ENCODE measurements around the gene TBK1.
"Not testable (repeated sequence)": the region's sequence is repeated elsewhere in the genome, so short reads cannot be mapped to it uniquely, and the experiment has no call there.

The TBK1 gene

DNA sequence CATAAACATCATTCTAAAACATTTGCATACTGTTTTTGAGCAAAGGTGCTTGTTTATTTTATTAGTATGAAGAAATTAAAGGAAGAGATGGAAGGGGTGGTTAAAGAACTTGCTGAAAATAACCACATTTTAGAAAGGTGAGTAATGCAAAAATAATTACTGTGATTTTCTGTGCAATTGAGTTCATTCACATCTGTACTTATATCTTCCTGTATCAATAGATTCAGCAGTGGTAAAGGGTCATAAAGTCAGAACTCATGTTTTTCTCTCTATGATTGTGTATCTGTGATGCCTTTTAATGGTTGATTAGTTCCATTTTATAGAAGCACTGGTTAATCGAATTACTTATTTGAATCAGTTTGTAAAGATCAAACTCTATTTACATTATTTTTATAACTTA, 46.0 kb downstream of the TBK1 start:
- no peak for DNase-seq

DNA sequence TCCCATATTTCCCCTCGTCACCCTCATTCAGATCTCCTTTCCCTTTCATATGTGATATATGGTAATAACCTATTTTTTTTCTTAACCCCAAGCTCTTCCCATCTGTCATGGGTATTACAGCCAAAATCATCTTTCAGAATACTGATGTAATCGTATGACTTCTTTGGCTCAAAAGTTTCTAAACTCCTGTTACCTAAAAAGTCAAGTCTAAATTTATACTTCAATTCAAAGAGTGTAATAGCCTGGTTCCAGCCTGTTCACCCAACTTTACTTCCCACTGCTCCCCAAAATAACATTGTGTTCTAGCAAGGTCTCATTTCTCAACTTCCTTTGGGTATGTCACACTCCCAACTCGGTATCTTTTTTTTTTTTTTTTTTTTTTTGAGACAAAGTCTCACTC, 48.5 kb downstream of the TBK1 start:
- DNase-seq, result no peak

DNA sequence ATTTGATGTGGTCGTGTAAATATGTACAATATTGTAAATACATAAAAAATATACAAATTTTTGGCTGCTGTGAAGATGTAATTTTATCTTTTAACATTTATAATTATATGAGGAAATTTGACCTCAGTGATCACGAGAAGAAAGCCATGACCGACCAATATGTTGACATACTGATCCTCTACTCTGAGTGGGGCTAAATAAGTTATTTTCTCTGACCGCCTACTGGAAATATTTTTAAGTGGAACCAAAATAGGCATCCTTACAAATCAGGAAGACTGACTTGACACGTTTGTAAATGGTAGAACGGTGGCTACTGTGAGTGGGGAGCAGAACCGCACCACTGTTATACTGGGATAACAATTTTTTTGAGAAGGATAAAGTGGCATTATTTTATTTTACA, 49.6 kb downstream of the TBK1 start:
- no peak for DNase-seq

DNA sequence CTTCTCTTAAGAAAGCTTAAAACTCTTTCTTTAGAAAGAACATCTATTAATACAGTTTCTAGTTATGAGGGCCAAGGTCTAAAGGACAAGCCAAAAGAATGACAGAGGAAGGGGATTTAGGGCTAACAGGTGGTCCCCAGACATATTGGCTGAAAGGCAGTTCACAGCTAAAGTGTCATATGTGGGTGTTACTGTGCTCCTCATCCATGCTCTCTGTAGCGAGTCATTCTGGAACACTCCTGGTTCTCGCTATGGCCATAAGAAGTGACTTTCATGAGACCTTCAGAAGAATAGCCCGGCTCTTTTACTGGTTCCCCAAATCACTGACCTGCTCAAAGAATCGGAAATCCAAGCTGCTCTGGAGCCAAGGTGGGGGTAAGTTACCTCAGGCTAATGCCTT, 55.0 kb downstream of the TBK1 start:
- DNase-seq, result no peak

DNA sequence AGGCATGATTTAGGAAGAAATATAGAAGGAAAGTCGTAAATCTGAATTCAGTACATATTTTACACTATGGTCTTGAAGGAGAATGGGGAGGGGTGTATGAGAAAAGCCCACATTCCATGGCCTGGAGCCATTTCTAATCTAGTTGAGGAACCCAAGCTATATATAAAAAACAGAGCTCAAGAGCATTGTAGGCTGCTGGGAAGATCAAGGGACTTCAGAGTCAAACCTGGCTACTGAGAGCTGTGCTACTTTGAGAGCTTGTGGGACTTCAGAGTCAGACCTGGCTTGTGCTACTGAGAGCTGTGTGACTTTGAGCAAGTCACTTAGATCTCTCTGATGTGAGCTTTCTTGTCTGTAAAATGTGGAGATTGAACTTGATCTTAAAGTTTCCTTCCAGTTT, 58.7 kb downstream of the TBK1 start:
- no peak for DNase-seq

DNA sequence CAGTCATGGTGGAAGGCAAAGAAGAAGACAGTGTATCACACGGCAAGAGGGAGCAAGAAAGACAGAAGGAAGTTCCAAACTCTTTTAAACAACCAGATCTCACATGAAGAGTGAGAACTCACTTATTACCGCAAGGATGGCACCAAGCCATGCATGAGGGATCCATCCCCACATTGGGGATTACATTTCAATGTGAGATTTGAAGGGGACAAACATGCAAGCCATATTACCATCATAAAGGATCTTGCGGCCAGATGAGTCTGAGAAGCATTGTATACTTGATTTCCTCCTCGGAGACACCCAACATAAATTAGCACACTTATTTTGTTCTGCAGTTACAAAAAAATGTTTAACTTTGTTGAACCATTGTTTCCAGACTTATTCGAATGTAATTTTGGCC, 66.5 kb downstream of the TBK1 start:
- no peak for DNase-seq

DNA sequence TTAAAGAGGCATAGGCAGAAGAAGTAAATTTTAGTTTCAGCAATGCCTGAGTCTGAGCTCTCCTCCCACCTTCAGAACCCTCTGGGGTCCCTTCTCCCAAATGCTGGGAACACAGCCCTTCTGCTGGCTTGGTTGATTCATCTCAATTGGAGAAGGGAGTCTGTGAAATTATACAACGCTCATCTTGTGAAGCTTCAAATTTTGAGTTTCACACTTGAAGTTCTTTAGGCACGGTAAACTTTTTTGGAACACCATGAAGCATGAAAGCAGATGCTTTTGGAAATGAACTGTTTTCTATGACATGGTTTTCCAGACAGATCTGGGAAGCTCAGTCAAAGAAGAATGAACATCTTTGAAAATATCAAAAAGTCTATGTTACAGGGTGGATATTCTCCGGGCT, 69.9 kb downstream of the TBK1 start:
- no peak for DNase-seq

DNA sequence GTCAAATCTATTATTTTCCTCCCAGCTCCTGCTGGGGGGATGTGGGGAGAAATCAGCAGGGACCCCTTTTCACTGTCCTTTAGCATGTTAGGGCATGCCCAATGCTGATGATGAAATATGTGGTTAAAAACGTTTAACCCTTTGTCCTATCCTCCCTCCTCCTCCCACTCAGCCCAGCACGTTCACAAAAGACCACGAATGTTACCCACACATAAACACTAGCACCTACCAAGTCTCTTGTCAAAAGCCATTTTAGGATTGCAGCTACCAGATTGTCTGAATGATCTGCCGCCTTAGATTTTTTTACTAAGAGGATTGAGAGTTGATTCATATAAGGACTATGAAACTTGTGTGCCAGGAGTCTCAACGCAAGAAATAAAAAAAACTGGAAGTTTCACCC, 70.4 kb downstream of the TBK1 start:
- DNase-seq, result no peak

DNA sequence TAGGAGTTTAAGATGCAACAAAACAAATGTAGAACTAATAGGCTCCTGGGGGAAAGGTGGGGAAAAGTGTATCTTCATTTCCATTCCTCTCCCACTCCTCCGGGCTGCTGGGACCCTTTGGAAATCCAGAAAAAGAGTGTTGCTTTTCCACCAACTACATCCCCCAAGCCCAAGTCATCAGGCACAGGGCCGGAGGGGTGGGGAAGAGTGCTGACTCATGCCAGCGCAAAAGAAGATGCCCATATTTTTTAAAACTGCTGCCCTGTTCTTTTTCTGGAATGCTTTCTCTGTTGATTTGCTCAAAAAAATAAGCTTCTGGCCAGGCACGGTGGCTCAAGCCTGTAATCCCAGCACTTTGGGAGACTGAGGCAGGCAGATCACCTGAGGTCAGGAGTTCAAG, 70.9 kb downstream of the TBK1 start:
- no peak for DNase-seq

DNA sequence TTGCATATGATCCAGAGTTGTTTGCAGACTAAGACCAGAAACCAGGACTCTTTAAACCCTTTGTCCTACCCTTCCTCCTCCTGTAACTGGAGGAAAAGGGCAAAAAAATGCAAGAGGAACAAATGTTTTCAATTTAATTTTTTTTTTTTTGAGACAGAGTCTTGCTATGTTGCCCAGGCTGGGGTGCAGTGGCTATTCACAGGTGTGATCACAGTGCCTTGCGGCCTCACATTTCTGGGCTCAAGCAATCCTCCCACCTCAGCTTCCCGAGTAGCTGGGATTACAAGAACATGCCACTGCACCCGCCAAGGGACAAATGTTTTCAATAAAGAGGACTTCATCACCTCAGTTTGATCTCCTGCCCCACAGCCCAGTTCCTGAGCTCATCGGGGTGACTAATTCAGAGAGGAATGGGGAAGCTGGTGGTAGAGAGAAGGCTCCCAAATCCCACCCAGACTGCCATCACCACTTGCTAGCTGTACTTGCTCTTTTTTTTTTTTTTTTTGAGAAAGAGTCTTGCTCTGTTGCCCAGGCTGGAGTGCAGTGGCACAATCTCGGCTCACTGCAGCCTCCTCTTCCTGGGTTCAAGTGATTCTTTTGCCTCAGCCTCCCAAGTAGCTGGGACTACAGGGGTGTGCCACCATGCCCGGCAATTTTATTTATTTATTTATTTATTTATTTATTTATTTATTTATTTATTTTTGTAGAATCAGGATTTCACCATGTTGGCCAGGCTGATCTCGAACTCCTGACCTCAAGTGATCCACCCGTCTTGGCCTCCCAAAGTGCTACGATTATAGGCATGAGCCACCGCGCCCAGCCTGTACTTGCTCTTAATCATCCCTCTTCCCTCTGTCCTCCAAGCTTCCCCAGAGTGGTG, 71.9 kb downstream of the TBK1 start:
- DNase-seq, result not testable (repeated sequence)

DNA sequence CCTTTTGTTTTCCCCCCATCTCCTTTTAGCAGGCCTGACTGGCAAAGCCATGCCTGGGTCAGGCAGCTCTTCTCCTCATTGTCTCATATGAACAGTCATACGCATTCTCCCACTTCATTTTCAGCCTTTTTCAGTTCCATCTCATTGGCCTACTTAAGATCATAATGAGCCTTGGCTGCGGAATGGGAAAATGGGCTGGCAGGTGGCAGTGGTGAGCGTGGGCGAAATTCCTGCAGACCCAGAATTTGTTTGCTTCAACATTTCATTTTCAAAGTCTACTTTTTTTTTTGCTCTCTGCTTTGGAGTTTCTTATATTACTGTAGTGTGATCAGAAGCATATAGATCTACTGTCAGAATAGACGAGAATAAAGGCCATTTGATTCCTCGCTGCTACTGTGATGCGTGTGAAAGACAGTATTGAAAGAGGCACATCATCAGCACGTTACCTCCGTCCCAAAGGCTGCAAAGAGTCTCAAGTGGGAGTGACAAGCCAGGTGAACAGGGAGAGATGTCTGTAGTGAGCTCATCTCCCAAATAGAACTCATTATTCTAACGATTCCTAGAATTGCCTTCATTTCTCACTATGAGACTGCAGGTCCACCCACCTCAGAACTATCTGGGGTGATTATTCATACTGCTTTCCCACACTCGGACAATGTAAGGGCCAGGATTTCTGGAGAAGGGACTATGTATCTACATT, 73.7 kb downstream of the TBK1 start:
- no peak for DNase-seq

DNA sequence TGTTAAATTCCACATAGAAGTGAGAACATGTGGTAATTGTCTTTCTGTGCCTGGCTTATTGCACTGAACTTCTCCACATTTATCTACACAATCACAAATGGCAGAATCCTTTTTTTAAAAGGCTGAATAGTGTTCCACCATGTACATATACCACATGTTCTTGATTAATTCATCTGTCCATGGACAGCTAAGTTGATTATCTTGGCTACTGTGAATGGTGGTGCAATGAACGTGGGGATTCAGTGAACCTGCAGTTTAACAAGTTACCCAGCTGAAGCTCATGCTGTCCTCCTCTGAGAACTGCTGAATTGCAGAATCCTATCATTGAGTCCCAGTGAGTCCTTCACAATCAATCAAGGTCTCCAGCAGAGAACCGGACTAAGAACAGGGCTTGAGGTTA, 74.9 kb downstream of the TBK1 start:
- no peak for DNase-seq

DNA sequence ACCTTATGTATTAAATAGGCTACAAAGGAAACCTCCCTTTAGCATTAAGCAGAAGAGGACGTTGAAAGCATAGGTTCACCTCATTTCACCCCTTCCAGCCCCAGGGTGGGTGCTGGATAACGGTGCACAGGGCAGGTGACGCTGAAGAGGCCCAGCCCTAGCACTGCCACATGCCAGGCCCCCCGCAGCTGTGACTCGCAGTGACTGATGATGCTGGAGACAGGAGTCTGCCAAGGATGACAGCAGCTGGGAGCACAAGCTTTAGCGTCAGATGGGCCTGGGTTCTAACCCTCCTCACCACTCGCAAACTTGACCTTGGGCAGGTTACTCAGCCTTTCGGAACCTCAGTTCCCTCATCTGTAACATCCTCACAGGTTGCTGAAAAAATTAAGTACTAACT, 76.7 kb downstream of the TBK1 start:
- peak; percentile 67 to 84 for DNase-seq

DNA sequence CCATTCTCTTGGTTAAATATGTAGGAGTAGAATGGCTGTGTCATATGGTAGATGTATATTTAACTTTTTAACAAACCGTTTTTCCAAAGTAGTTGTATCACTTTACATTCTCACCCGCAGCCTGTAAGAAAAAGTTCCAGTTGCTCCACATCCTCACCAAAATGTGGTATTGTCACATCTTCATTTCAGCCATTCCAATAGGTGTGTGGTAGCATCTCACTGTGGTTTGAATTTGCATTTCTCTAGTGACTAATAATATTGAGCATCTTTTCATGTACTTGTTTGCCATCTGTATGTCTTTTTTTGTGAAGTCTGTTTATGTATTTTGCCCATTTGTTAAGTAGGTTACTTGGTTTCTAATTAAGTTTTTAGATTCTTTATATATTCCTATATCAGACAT, 78.6 kb downstream of the TBK1 start:
- DNase-seq, result no peak

DNA sequence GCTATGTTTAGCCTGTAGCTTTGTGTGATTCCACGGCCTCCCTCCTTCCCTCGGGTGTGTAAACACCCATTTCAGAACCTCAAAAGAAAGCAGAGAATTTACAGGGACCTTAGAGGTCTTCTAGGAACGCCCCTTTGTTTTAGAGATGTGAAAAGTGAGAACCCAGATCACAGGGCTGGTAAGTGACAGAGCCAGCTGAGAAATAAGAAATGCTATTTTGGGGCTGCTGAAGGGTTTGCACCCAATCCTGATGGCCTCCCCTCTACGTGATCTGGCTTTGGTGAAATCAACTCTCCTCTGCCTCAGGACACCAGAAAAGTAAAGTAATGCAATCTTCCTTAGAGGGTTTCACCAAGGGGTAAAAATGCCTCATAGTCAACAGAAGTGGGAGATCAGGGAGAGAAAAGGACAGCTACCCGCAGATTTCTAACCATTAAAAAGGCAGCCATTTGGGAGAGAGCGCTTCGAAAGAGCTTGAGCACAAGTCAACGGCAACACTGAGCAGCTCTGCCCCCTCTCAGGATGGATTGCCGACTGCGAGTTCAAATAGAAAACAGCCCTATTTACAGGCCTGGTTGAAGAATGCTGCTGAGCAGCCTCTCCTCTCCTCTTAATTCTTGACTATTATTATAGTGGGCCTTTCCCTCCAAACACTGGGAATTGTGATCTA, 79.9 kb downstream of the TBK1 start:
- no peak for DNase-seq

DNA sequence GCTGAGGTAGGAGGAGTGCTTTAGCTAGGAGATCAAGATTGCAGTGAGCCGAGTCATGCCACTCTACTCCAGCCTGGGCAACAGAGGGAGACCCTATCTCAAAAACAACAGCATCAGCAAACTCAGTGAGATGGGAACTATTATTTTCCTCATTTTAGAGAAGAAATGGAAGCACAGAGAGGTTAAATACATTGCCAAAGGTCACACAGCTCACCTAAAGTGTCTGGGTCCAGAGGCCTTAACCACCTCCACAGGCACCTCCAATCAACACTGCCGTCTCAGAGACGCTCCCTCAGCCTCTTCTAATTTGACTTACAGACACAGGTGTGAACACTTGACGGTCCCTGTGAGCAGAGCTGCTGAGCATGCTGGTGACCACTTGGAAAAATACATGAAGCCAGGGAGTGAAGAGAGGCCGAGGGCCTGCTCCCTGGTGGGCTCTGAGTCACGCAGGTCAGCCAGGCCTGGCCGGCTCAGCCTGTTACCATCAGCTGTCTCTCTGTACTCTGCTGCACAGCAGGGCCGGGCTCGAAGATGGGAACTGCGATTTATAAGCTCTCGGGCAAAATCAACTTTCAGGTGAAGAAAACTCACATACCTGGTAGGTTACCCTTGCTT, 80.9 kb downstream of the TBK1 start:
- DNase-seq, result no peak

DNA sequence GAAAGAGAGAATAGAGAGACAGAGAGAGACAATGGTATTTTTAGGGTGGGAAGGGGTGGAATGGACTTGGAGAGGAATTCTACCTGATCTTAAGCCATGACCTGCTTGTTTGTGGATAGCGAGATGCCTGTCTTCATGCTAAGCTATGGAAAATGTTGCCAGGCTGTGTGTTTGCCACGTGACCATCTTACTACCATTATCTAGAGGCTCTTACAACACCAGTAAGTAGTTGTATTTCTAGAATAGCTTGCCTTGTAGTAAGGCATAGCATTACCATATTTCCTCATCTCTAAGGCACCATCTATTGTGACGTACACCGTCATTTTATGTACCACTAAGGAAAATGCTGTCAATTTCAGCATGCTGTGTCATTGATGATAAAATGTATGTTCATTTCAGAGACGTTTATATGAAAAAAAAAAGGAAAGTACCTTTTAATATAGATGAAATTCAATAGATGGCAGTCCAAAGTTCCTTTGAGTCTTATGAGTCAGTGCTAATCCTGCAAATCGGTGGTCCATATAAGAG, 82.8 kb downstream of the TBK1 start:
- no peak for DNase-seq

DNA sequence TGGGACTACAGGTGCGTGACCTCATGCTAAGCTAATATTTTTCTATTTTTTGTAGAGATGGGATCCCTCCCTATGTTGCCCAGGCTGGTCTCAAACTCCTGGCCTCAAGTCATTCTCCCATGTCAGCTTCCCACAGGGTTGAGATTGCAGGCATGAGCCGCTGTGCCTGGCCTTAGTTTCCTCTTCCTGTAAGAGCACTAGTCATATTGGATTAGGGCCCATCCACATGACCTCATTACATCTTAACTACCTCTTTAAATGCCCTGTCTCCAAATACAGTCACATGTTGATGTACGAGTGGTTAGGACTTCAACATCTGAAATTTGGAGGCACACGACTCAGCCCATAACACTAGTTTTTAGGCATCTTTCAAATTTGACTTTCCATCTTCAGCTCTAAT, 86.2 kb downstream of the TBK1 start:
- DNase-seq, result no peak

DNA sequence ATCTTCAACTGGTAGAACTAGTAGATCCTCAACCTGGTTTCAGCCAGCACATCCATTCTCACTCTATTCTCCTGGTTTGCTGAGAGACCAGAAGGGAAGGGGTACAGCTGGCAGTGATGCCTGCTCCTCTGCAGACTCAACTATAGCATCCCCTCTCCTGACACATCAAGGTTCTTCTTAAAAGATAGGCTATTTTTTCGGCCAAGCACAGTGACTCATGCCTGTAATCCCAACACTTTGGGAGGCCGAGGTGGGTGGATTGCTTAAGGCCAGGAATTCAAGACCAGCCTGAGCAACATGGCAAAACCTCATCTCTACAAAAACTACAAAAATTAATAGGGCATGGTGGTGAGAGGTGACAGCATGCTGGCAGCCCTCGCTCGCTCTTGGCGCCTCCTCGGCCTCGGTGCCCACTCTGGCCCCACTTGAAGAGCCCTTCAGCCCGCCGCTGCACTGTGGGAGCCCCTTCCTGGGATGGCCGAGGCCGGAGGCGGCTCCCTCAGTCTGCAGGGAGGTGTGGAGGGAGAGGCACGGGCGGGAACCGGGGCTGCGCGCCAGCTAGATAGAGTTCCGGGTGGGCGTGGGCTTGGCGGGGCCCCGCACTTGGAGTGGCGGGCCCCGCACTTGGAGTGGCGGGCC, 90.6 kb downstream of the TBK1 start:
- not testable (repeated sequence) for DNase-seq

DNA sequence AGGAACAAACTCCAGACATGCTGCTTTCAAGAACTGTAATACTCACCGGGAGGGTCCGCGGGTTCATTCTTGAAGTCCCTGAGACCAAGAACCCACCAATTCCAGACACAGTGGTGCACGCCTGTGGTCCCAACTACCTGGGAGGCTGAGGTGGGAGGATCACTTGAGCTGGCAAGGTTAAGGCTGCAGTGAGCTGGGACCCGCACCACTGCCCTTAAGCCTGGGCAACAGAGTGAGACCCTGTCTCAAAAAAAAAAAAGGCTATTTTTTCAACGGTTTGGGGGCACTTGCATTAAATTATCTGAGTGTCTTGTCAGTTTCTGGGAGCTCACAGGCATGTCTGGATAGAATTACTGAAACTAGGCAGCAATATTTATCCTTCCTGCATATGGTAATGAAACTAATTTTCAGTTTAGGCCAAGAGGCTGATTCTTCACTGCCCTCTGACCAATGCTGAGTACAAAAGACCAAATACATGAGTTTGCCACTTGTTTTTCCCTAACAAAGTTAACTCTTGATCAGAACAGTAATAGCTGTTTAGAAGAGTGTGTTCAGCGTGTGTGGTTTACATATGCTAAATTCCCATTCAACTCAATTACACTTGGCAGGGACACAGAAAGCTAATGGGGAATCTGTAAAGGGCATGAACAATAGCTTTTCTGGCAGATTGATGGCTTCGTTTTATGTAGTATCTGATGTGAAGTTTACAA, 92.6 kb downstream of the TBK1 start:
- no peak for DNase-seq

DNA sequence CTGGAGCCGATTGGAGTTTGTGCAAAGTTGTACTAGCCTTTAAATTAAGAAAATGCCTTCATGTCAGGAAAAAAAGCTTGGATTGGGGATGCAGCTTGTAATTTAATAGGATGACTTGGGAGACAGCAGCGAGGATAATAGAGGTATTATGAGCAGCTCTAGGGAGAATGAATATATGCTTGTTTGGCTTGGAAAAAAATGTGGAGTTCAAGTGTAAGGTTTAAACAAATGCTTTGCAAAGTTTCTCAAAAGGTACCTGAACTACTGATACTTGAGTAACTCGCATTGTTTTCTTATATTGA, 93.1 kb downstream of the TBK1 start:
- no peak for DNase-seq

DNA sequence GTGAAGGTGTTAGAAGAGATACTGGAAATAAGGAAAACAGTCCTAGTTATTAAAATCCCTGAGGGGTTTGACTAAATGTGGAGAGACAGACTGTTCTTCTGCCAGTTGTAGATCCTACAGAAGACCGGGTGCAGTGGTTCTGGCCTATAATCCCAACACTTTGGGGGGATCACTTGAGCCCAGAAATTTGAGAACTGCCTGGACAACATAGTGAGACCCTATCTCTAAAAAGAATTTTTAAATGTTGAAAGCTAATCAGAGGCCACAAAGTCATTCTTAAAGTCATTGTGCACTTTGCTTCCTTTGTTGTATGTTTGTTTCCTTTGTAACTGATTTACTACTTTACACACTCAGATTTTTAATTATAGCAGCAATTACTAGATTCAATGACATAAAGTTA, 97.2 kb downstream of the TBK1 start:
- no peak for DNase-seq

Measured in SHP77 (cell line).